ENCODE data around the gene CYB561D2.

Gene CYB561D2

GRCh38 chr3:50365080-50365841 is 14.6 kb downstream of the CYB561D2 start:
- DNase-seq (ENCODE audit: low spot score), result peak; percentile 91

- no peak for DNase-seq (ENCODE audit: low spot score)
These were observed 15.2 kb downstream of the CYB561D2 start for GRCh38 chr3:50365842-50366220.

- no peak for DNase-seq (ENCODE audit: low spot score)
These were observed 18.5 kb downstream of the CYB561D2 start for GRCh38 chr3:50369012-50369670.

- DNase-seq (ENCODE audit: low spot score), result no peak
These were observed 19.9 kb downstream of the CYB561D2 start for GRCh38 chr3:50370594-50370993.

GRCh38 chr3:50371133-50371685 is 20.5 kb downstream of the CYB561D2 start:
- no peak for DNase-seq (ENCODE audit: low spot score)

GRCh38 chr3:50372349-50372748 is 21.7 kb downstream of the CYB561D2 start:
- DNase-seq (ENCODE audit: low spot score), result no peak

GRCh38 chr3:50373146-50374051 is 22.7 kb downstream of the CYB561D2 start:
- DNase-seq (ENCODE audit: low spot score), result no peak

- DNase-seq (ENCODE audit: low spot score), result no peak
These were observed 23.9 kb downstream of the CYB561D2 start for GRCh38 chr3:50374363-50375257.

- no peak for DNase-seq (ENCODE audit: low spot score)
These were observed 24.7 kb downstream of the CYB561D2 start for GRCh38 chr3:50375258-50375931.

GRCh38 chr3:50378024-50378423 is 27.4 kb downstream of the CYB561D2 start:
- DNase-seq (ENCODE audit: low spot score), result no peak

- DNase-seq (ENCODE audit: low spot score), result no peak
These were observed 28.1 kb downstream of the CYB561D2 start for GRCh38 chr3:50378757-50379156.

GRCh38 chr3:50380405-50381085 is 29.9 kb downstream of the CYB561D2 start:
- DNase-seq (ENCODE audit: low spot score), result no peak

GRCh38 chr3:50381383-50381782 is 30.7 kb downstream of the CYB561D2 start:
- DNase-seq (ENCODE audit: low spot score), result no peak

- DNase-seq (ENCODE audit: low spot score), result no peak
These were observed 32.1 kb downstream of the CYB561D2 start for GRCh38 chr3:50382722-50383121.

- DNase-seq (ENCODE audit: low spot score), result no peak
These were observed 33.1 kb downstream of the CYB561D2 start for GRCh38 chr3:50383750-50384149.

- DNase-seq (ENCODE audit: low spot score), result no peak
These were observed 35.1 kb downstream of the CYB561D2 start for GRCh38 chr3:50385754-50386153.

- DNase-seq (ENCODE audit: low spot score), result peak; percentile 50
These were observed 37.5 kb downstream of the CYB561D2 start for GRCh38 chr3:50388016-50388719.

GRCh38 chr3:50388720-50389413 is 38.2 kb downstream of the CYB561D2 start:
- DNase-seq (ENCODE audit: low spot score), result no peak

GRCh38 chr3:50389414-50389767 is 38.7 kb downstream of the CYB561D2 start:
- no peak for DNase-seq (ENCODE audit: low spot score)

Measured in hepatic stellate cell (primary cell).